Endothelial cell of umbilical vein (primary cell): ENCODE results near the gene TMEM107. TPM values are rescaled to one million over a fixed set of nuclear protein-coding genes. Genes with fewer than 3 reads are reported as not detected.

ENCODE experiments used
- BruUV-seq: library from RNA; stranded (reverse); fragments of 400-500 nt; replicated peaks from 2 replicates; lab custom pipeline; 2021; lab: Mats Ljungman, UMichigan
- CTCF ChIA-PET: fragments of 300-600, 350-600 bp; sonication (Branson Sonifier 250); formaldehyde crosslinking; loops from one replicate; lab custom pipeline; 2021; ENCODE audit warnings: antibody characterized with exemption, inconsistent platforms; lab: Charles Lee
- POLR2A ChIA-PET: fragments of 300-600, 350-600 bp; sonication (Branson Sonifier 250); formaldehyde crosslinking; loops from one replicate; lab custom pipeline; 2021; ENCODE audit warnings: antibody characterized with exemption, inconsistent platforms; lab: Charles Lee
- DNase-seq: peaks from one replicate; pipeline ENCODE4 v3.0.0-alpha.2; 2011; ENCODE audit warnings: low read depth, low spot score
- FAIRE-seq: peaks from 2 replicates; lab custom pipeline; 2011; peaks lifted over from hg19 to GRCh38; lab: Jason Lieb, UNC
- H2AFZ ChIP-seq: 2 replicates; pipeline ENCODE4 v1.6.0; 2012; ENCODE audit warnings: low read depth, low read length, control low read depth, inconsistent platforms
- H3K27ac ChIP-seq: 2 replicates; pipeline ENCODE4 v1.5.1; 2011; ENCODE audit warnings: low read depth, mild to moderate bottlenecking, control low read depth, low read length, moderate library complexity; ENCODE audit not compliant: insufficient read depth
- H3K27me3 ChIP-seq, 2 experiments: 2 replicates each; pipeline versions ENCODE4 v1.6.0 to v1.6.1; 2011; ENCODE audit warnings: low read length in 2 of 2, mixed read lengths in 1 of 2; ENCODE audit not compliant: control insufficient read depth in 2 of 2, insufficient read depth in 2 of 2
- H3K36me3 ChIP-seq, 2 experiments: 2 replicates in 1 of 2; 3 replicates in 1 of 2; pipeline ENCODE4 v1.5.1; 2011; ENCODE audit warnings: low read length in 2 of 2, mild to moderate bottlenecking in 1 of 2, moderate library complexity in 1 of 2; ENCODE audit not compliant: control insufficient read depth in 2 of 2, insufficient read depth in 2 of 2; ENCODE audit errors: extremely low read depth in 1 of 2
- H3K4me1 ChIP-seq: 3 replicates; pipeline ENCODE4 v1.5.1; 2011; ENCODE audit warnings: mild to moderate bottlenecking, low read length; ENCODE audit not compliant: control insufficient read depth, insufficient read depth; ENCODE audit errors: extremely low read depth
- H3K4me2 ChIP-seq: 2 replicates; pipeline ENCODE4 v1.6.1; 2011; ENCODE audit warnings: low read length, control low read depth, mixed read lengths; ENCODE audit not compliant: insufficient read depth
- H3K4me3 ChIP-seq, 3 experiments: fragments of 200-600 bp in 1 of 3; sonication (generic), shearing (Covaris generic) in 1 of 3; replicated peaks in 1 of 3; 2 replicates each; pipeline ENCODE4 v1.5.1; 2011 to 2016; ENCODE audit warnings: control low read depth in 3 of 3, low read length in 3 of 3, mild to moderate bottlenecking in 2 of 3, inconsistent platforms in 1 of 3, low read depth in 1 of 3, moderate library complexity in 1 of 3; ENCODE audit not compliant: insufficient read depth in 1 of 3
- H3K79me2 ChIP-seq: 2 replicates; pipeline ENCODE4 v1.6.0; 2012; ENCODE audit warnings: low read length, inconsistent platforms; ENCODE audit not compliant: control insufficient read depth, insufficient read depth
- H3K9ac ChIP-seq: replicated peaks from 2 replicates; pipeline ENCODE3; 2011; ENCODE audit warnings: low read length, control low read depth; ENCODE audit not compliant: insufficient read depth; ENCODE audit errors: extremely low read depth
- H3K9me1 ChIP-seq: replicated peaks from 3 replicates; pipeline ENCODE4 v1.6.0; 2011; ENCODE audit warnings: mild to moderate bottlenecking, low read length; ENCODE audit not compliant: control insufficient read depth, insufficient read depth; ENCODE audit errors: extremely low read depth
- H3K9me3 ChIP-seq: replicated peaks from 2 replicates; pipeline ENCODE4 v1.5.1; 2012; ENCODE audit warnings: low read length, inconsistent platforms; ENCODE audit not compliant: control insufficient read depth, insufficient read depth
- H4K20me1 ChIP-seq: replicated peaks from 2 replicates; pipeline ENCODE3; 2011; ENCODE audit warnings: mild to moderate bottlenecking, low read length; ENCODE audit not compliant: control insufficient read depth, insufficient read depth; ENCODE audit errors: extremely low read depth
- CTCF ChIP-seq, 2 donors: IDR thresholded peaks; 1 replicate in 1 of 2; 2 replicates in 1 of 2; pipeline ENCODE4 v1.5.1; 2011; ENCODE audit warnings: low read length in 2 of 2, mild to moderate bottlenecking in 2 of 2, moderate library complexity in 2 of 2, control low read depth in 1 of 2, inconsistent platforms in 1 of 2, low read depth in 1 of 2; ENCODE audit not compliant: insufficient read depth in 1 of 2; ENCODE audit errors: extremely low read depth in 1 of 2
- EZH2 ChIP-seq: IDR thresholded peaks from 2 replicates; pipeline ENCODE4 v1.6.1; 2012; ENCODE audit warnings: borderline replicate concordance, low read depth, mild to moderate bottlenecking, moderate library complexity, low read length, inconsistent platforms; ENCODE audit not compliant: severe bottlenecking
- FOS ChIP-seq: IDR thresholded peaks from 2 replicates; pipeline ENCODE4 v1.6.1; 2011; ENCODE audit warnings: mild to moderate bottlenecking, low read length, moderate library complexity, borderline replicate concordance; ENCODE audit not compliant: insufficient read depth
- JUN ChIP-seq: IDR thresholded peaks from 2 replicates; pipeline ENCODE4 v1.6.1; 2011; ENCODE audit warnings: borderline replicate concordance, low read depth; ENCODE audit not compliant: insufficient read length, insufficient read depth
- POLR2A ChIP-seq: IDR thresholded peaks from 2 replicates; pipeline ENCODE4 v1.6.1; 2012; ENCODE audit warnings: low read depth, mild to moderate bottlenecking, control low read depth, low read length
- POLR2AphosphoS5 ChIP-seq: IDR thresholded peaks from 2 replicates; pipeline ENCODE4 v1.6.1; 2012; ENCODE audit warnings: low read depth, mild to moderate bottlenecking, control low read depth, low read length, moderate library complexity; ENCODE audit not compliant: insufficient read depth
- dilution Hi-C: fragments of 300-500 bp; cut with MboI; formaldehyde crosslinking; loops from one replicate; pipeline ENCODE4 v1.15.0; 2019; ENCODE audit warnings: low sequenced_read_pairs; ENCODE audit not compliant: extremely low pct_ligation_motif_present
- intact Hi-C: fragments of 100-400 bp; cut with micrococcal nuclease; formaldehyde crosslinking; loops from one replicate; pipeline ENCODE4 v1.10.0; 2022
- polyA plus RNA-seq, 4 experiments: library from polyadenylated mRNA; depleted of rRNA in 3 of 4; stranded (reverse) in 3 of 4; unstranded in 1 of 4; fragments of >200 nt; gene quantifications; 2 replicates each; pipeline versions ENCODE4 v1.2.1 to v1.2.3, GENCODE V29; 2011 to 2012; ENCODE audit warnings: missing spikeins in 1 of 4
- total RNA-seq: library from RNA; stranded (reverse); gene quantifications from 2 replicates; pipeline ENCODE4 v1.2.3, GENCODE V29; 2021

The TMEM107 gene
- total and polyA plus RNA-seq, 2 donors (not counting 3 experiments of a cell fraction or from before 2014, with no cell fraction given), result 20.4 to 31.6 TPM

GRCh38 chr17:8222630-8223355 is 46.6 kb upstream of the TMEM107 start:
- H3K79me2 ChIP-seq, result no peaks in the 10 kb centered on the region
- H3K9me1 ChIP-seq, result no peaks in the 10 kb centered on the region
- peak overlapping the region; percentile 85 for H3K9ac ChIP-seq
- TF ChIP-seq CTCF (IDR thresholded peaks at IDR 0.05; ENCODE audit: extremely low read depth in 1 of 2, insufficient read depth in 1 of 2, low read depth in 1 of 2, low read length in 2 of 2) (no peak), JUN (no peak), EZH2 (no peak), POLR2A (peak; percentile 65), POLR2AphosphoS5 (peak; percentile 80), FOS (no peak)
- H3K4me3 ChIP-seq, result peak overlapping the region in 2 of 3 experiments; percentile 41 to 66
- DNase-seq, result peak; percentile 95
- no peaks in the 10 kb centered on the region for H3K9me3 ChIP-seq
- no peaks in the 10 kb centered on the region for H4K20me1 ChIP-seq
- CTCF ChIA-PET, result interaction anchor here (1.0 to 3.4 kb wide), 9 partner anchors 14 to 163 kb away, joined by 3 to 34 read pairs (median 6); partner anchors contain the start of genes BORCS6 and CTC1
- H2AFZ ChIP-seq, result peak overlapping the region; percentile 57
- no peaks in the 10 kb centered on the region for H3K27me3 ChIP-seq
- intact Hi-C loops, result loop anchor here (1.0 kb wide), 3 partner anchors 35 to 102 kb away; no protein-coding TSS in a partner anchor
- FAIRE-seq, result no peak
- H3K4me1 ChIP-seq, result peaks cover 9% of the 10 kb centered on the region
- POLR2A ChIA-PET, result interaction anchor here (0.9 to 2.7 kb wide), 6 partner anchors 12 to 50 kb away, joined by 3 to 14 read pairs (median 7); partner anchors contain the start of genes AURKB and BORCS6
- BruUV-seq, result TSS peak; percentile 28
- peaks cover 0 to 3% of the 10 kb centered on the region in 2 experiments for H3K36me3 ChIP-seq
- peak overlapping the region; percentile 90 for H3K27ac ChIP-seq
- dilution Hi-C loops, result no loop called here
- H3K4me2 ChIP-seq, result peak overlapping the region; percentile 60
